ENCODE results near the gene CCNJL. TPM values are rescaled to one million over a fixed set of nuclear protein-coding genes. Genes with fewer than 3 reads are reported as not detected.
"Not testable (repeated sequence)": the region's sequence is repeated elsewhere in the genome, so short reads cannot be mapped to it uniquely, and the experiment has no call there.

CCNJL gene
- total RNA-seq, 1 experiment from 2014 or later, result 33.9 TPM

- H4K20me1 ChIP-seq (ENCODE audit: insufficient read depth), result no peaks in the 10 kb centered on the region
- no peak overlapping the region for H2AFZ ChIP-seq
- no peaks in the 10 kb centered on the region for H3K9me3 ChIP-seq (ENCODE audit: insufficient read depth, low read depth)
- no peak overlapping the region for H3K4me2 ChIP-seq
- intact Hi-C loops (cut with micrococcal nuclease; ENCODE audit: unreplicated experiment), result no loop called here
- no peak overlapping the region for H3K4me3 ChIP-seq
- no TSS peak for BruUV-seq (replicated peaks)
- peaks cover 6% of the 10 kb centered on the region; the same call in 1 of the 2 replicates for H3F3A ChIP-seq (ENCODE audit: insufficient read depth, low read depth)
- no peaks in the 10 kb centered on the region for H3K4me1 ChIP-seq (replicated peaks; ENCODE audit: insufficient read depth)
- no peak for DNase-seq
- H3K27ac ChIP-seq, result no peak overlapping the region
- no peaks in the 10 kb centered on the region for H3K36me3 ChIP-seq (ENCODE audit: low read depth)
- CTCF ChIA-PET, result interaction anchor here (0.6 kb wide), 1 partner anchor 104 kb away, joined by 5 read pairs; no protein-coding TSS in a partner anchor
- no peaks in the 10 kb centered on the region for H3K9me2 ChIP-seq (ENCODE audit: insufficient read depth)
- no peaks in the 10 kb centered on the region for H3K27me3 ChIP-seq (ENCODE audit: insufficient read depth, low read depth)
- TF ChIP-seq CTCF (conservative IDR thresholded peaks at IDR 0.05) (no peak), EZH2 (IDR thresholded peaks at IDR 0.05; ENCODE audit: low read depth) (no peak)
- H3K79me2 ChIP-seq (ENCODE audit: low read depth), result no peaks in the 10 kb centered on the region
- POLR2A ChIA-PET (ENCODE audit: unreplicated experiment), result no interaction called here
Measured at GRCh38 chr5:160347448-160347847, 35.1 kb upstream of the CCNJL start.

- intact Hi-C loops (cut with micrococcal nuclease; ENCODE audit: unreplicated experiment), result no loop called here
- BruUV-seq (replicated peaks), result no TSS peak
- Histone ChIP-seq H4K20me1 (ENCODE audit: insufficient read depth) (no peaks in the 10 kb centered on the region), H3K79me2 (ENCODE audit: low read depth) (no peaks in the 10 kb centered on the region), H3K4me3 (no peak overlapping the region), H3K9me2 (ENCODE audit: insufficient read depth) (no peaks in the 10 kb centered on the region), H3K36me3 (ENCODE audit: low read depth) (no peaks in the 10 kb centered on the region), H3K4me1 (replicated peaks; ENCODE audit: insufficient read depth) (0 out of 2 replicates have a peak, but pooled peaks cover 6% of the 10 kb centered on the region), H3F3A (ENCODE audit: insufficient read depth, low read depth) (peaks cover 13% of the 10 kb centered on the region; the same call in 1 of the 2 replicates), H3K27me3 (ENCODE audit: insufficient read depth, low read depth) (no peaks in the 10 kb centered on the region), H2AFZ (no peak overlapping the region), H3K9me3 (ENCODE audit: insufficient read depth, low read depth) (no peaks in the 10 kb centered on the region), H3K4me2 (peak overlapping the region; percentile 22; the same call in 1 of the 2 replicates), H3K27ac (no peak overlapping the region)
- TF ChIP-seq EZH2 (IDR thresholded peaks at IDR 0.05; ENCODE audit: low read depth) (no peak), CTCF (conservative IDR thresholded peaks at IDR 0.05) (no peak)
- POLR2A ChIA-PET (ENCODE audit: unreplicated experiment), result interaction anchor here (0.6 to 1.0 kb wide), 3 partner anchors 26 to 83 kb away, joined by 4 to 9 read pairs (median 4); no protein-coding TSS in a partner anchor
- CTCF ChIA-PET, result interaction anchor here (0.8 to 1.9 kb wide), 2 partner anchors 100 to 321 kb away, joined by 4 to 7 read pairs; no protein-coding TSS in a partner anchor
- peak; percentile 31 to 41 for DNase-seq
Measured at GRCh38 chr5:160342413-160342941, 30.1 kb upstream of the CCNJL start.

- DNase-seq, result no peak
- TF ChIP-seq EZH2 (IDR thresholded peaks at IDR 0.05; ENCODE audit: low read depth), result no peak
- no peak for TF ChIP-seq CTCF (conservative IDR thresholded peaks at IDR 0.05)
Measured at GRCh38 chr5:160341309-160341870, 29.0 kb upstream of the CCNJL start.

GRCh38 chr5:160340513-160340912 lies 28.1 kb upstream of the CCNJL start:
- H3K27me3 ChIP-seq (ENCODE audit: insufficient read depth, low read depth); H3K27ac ChIP-seq; H3K9me3 ChIP-seq (ENCODE audit: insufficient read depth, low read depth); POLR2A ChIA-PET (ENCODE audit: unreplicated experiment); H3K79me2 ChIP-seq (ENCODE audit: low read depth); H3K4me1 ChIP-seq (replicated peaks; ENCODE audit: insufficient read depth); H3K9me2 ChIP-seq (ENCODE audit: insufficient read depth); H2AFZ ChIP-seq; H3K4me3 ChIP-seq; DNase-seq; H3K4me2 ChIP-seq; intact Hi-C loops (cut with micrococcal nuclease; ENCODE audit: unreplicated experiment); BruUV-seq (replicated peaks); CTCF ChIA-PET; H4K20me1 ChIP-seq (ENCODE audit: insufficient read depth); H3K36me3 ChIP-seq (ENCODE audit: low read depth): not testable (repeated sequence)
- H3F3A ChIP-seq (ENCODE audit: insufficient read depth, low read depth), result peaks cover 13% of the 10 kb centered on the region; the same call in 1 of the 2 replicates

More at GRCh38 chr5:160341309-160341870, 29.0 kb upstream of the CCNJL start:
- no peak overlapping the region for H3K27ac ChIP-seq
- H3K9me2 ChIP-seq (ENCODE audit: insufficient read depth), result no peaks in the 10 kb centered on the region
- no peaks in the 10 kb centered on the region for H3K27me3 ChIP-seq (ENCODE audit: insufficient read depth, low read depth)
- H3K4me2 ChIP-seq, result no peak overlapping the region
- H3K4me1 ChIP-seq (replicated peaks; ENCODE audit: insufficient read depth), result 0 out of 2 replicates have a peak, but pooled peaks cover 6% of the 10 kb centered on the region
- H3K4me3 ChIP-seq, result no peak overlapping the region
- BruUV-seq (replicated peaks), result no TSS peak
- H3K9me3 ChIP-seq (ENCODE audit: insufficient read depth, low read depth), result no peaks in the 10 kb centered on the region
- ChIA-PET POLR2A (ENCODE audit: unreplicated experiment) (interaction anchor here (0.6 kb wide), 1 partner anchor 132 kb away, joined by 3 read pairs; no protein-coding TSS in a partner anchor), CTCF (interaction anchor here (0.7 to 1.9 kb wide), 2 partner anchors 138 to 319 kb away, joined by 3 to 7 read pairs; no protein-coding TSS in a partner anchor)
- H3K79me2 ChIP-seq (ENCODE audit: low read depth), result no peaks in the 10 kb centered on the region
- intact Hi-C loops (cut with micrococcal nuclease; ENCODE audit: unreplicated experiment), result no loop called here
- H3K36me3 ChIP-seq (ENCODE audit: low read depth), result no peaks in the 10 kb centered on the region
- H4K20me1 ChIP-seq (ENCODE audit: insufficient read depth), result no peaks in the 10 kb centered on the region
- H2AFZ ChIP-seq, result no peak overlapping the region
- peaks cover 13% of the 10 kb centered on the region; the same call in 1 of the 2 replicates for H3F3A ChIP-seq (ENCODE audit: insufficient read depth, low read depth)

Measured in PC-9 (cell line).